ENCODE data around the gene STEAP2.

STEAP2 gene

DNA sequence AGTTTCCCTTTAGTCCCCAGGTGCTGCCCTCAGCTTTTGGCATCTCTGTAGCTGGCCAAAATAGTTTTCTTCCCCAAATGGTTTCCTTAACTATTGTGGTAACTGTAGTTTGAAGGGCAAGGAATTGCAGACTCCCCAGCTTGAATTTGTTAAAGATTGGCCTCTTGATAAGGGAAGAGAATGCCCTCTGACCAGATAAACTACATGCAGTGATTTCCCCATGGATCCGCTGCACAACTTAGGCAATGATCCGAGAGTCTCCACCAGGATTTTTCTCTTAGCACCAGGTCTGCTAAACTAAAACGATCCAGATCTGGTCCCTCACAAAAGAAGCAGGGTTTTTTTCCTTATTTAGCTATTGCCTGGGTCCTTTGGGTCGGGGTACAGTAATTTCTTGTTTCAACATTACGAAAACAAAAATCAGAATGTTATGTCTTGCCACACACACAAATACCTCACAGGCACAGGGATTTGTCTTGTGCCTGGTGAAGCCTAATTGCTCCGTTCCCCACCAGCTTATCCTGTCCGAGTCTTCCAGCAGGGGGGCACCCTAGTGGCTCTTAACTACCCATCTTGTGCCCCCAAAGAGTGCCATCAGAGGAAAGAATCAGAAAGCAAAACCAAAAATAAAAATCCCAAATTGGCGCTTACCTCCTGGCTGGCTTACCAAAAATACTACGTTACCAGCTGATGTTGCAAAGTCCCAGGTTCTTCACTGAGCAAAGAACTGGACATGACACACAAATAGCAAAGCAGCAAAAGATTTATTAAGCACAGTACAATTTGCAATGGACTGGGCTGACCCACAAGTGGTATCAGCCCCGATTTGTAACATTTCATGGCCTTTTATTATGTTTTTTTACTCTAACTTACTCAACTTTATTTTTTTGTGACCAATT is 16.4 kb upstream of the STEAP2 start:
- no peak for DNase-seq

DNA sequence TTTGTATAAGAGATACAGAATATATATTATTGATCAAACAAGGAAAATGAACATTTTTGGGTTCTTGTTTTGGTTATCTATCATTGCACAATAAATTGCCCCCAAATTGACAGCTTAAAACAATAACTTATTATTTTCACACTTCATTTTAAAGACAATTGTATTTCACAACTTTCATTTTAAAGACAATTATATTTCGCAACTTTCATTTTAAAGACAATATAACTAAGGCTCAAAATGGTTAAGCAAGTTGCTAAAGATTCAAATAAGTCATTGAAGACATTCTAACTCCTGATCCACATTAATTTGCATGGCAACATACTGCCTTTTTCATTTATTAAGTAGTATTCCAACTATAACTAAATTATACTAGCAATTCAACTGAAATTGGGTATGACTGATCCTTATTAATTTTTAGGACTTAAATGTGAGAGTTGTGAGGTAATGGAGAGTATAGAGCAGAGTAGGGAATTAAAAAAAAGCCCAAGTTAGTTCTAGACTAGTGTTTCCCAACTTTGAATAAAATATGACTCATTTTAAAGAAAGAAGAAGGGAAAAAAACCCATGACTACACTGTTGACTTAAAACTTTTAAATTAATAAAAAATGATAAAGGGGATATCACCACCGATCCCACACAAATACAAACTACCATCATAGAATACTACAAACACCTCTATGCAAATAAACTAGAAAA is 9.9 kb upstream of the STEAP2 start:
- no peak for DNase-seq

DNA sequence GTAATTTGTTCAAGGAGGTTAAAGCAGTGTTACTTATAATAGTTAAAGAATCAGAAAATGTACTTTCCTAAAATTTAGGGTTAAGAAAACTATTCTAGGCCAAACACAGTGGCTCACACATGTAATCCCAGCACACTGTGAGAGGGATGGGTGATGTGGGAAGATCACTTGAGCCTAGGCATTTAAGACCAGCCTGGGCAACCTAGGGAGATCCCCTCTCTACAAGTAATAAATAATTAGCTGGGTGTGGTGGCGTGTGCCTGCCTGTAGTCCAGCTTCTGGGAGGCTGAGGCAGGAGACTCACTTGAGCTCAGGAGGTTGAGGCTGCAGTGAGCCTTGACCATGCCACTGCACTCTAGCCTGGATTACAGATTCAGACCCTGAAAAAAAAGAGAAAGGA is 3.6 kb upstream of the STEAP2 start:
- DNase-seq, result no peak

DNA sequence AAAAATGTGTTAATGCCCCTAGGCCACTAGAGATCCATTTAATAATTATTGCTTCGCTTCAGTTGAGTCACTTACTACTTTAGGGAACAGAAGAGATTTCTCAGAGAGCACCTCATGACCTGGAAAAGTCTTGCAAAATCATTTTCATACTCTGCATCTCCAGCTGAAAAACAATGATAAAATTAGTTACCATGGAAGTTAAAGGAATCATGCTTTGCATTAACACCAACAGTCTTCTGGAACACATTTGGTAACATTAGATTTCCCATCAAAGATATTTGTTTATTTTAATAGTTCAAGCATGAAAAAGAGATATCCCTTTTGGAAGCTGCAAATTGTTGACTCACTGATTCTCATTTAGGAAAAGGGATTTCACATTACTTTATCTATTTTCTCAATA is 1.8 kb upstream of the STEAP2 start:
- no peak for DNase-seq

DNA sequence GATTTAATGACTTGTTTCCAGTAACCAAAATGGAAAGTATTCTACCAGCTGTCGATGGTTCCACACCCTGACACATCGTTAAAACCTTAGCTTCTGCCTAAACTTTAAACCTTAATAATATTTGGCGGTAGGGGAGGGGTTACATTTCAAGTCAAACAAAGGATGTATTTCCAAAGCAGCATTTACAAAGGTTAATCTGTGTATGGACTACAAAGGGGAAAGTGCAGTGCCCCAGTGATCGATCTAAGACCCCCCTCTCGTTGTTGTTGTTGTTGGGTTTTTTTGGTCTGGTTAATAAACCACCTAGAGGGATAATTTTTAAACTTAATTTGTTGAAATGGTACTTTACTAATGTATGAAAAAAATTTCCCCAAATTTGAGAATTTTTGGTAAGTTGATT is 1.1 kb upstream of the STEAP2 start:
- DNase-seq, result no peak

DNA sequence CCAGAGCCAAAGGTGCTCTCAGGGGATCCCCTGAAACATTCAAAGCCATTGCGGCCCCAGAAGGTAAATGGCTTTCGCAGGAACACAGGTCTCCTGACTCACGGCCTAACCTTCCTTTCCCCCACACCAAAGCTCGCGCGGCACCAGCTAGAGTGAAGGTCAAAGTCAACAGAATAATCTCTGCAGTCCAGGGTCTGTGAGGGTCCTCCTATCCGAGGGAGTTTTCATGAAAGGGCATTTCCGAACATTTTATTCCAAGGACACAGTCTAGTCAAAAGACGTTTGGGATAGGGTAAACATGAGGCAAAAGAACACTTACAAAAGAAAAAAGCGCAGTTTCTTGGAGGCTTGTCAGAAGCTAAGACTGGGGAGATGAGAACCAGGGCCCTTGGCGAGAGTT is 559 bp upstream of the STEAP2 start:
- no peak for DNase-seq

DNA sequence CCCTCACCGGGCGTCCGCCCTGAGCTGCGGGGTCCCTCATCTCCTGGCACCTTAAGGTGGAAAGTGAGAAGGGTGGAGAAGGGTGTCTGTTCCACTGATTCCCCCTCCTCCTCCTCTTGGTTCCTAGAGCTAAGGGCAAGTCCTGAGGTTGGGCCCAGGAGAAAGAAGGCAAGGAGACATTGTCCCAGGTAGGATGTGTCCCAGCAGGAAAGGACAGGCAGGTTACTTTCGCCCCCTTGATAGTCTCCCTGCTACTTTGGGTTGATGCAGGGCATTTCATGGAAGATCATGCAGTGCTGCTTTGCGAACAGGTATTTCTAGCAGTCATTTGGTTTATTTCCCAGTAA is 582 bp downstream of the STEAP2 start:
- no peak for DNase-seq

DNA sequence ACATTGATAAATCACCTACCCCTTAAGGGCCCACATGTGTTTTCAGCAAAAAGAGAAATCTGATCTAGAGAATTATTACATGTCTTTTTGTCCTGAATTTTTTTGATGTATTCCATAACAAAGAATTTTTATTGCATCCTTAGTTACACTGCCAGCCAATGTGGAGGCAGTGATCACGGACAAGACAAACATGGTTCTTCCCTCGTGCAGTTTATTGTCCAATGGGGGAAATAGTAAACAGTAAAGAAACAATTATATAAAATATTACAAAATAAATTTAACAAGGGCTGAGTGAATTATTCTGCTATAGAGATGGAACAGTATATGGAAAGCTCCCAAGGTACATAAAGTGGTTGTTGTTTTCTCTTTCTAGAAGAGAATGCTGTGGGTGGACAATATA is 2.0 kb downstream of the STEAP2 start:
- DNase-seq, result no peak

DNA sequence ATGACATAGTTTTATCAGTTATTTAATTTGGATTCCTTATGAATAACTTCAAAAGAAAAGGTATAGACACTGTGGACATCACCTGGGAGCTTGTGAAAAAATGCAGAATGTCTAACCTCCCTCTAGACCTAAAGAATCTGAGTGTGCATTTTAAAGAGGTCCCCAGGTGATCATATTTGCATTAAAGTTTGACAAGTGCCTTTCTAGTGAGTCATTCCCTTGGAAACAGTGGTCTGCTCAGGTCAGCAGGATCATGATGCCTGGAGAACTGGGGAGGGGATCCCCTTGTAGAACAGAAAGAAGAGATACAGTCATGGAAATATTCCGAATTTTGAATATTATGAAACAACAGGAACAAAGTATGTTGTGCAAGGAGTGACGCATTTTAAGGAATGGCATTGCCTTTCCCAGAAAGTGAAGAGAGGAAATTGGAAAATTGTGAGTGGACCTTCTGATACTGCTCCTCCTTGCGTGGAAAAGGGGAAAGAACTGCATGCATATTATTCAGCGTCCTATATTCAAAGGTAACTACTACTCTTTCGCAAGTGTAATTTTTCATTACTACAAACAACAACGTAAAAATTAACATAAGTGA is 4.6 kb downstream of the STEAP2 start:
- no peak for DNase-seq

DNA sequence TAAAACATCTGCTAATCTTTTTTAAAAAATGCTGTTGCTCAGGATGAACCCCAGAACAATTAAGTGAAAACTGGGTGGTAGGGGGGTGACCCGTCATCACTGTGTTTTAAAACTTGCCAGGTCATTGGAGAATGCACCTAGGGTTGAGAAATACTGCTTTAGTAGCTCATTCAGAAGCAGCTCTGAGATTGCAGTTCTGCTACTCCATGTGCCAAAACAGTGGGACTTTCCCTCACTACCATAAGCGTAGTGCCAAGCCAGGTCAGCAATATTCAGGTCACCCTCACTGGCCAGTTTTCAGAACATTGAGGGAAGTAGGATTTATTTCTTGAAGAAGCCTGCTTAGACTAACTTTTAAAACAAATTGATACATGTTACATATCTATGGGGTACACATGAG is 5.2 kb downstream of the STEAP2 start:
- DNase-seq, result no peak

DNA sequence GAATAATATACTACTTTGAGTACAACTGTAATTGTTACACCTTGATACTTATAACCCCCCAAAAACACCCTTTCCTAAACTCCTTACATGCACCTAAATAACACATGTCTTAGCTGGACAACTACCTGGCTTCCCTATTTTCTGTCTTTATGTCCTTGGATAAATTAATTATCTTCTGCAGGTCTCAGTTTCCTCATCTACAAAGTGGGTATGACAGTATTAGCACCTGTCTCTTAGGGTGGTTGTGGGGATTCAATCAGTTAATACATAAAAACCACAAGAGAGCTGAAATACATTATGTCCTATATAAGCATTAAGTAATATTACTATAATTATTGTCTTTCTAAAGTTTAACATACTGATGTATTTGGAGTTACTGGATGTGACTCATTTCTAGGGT is 10.8 kb downstream of the STEAP2 start:
- DNase-seq, result no peak

DNA sequence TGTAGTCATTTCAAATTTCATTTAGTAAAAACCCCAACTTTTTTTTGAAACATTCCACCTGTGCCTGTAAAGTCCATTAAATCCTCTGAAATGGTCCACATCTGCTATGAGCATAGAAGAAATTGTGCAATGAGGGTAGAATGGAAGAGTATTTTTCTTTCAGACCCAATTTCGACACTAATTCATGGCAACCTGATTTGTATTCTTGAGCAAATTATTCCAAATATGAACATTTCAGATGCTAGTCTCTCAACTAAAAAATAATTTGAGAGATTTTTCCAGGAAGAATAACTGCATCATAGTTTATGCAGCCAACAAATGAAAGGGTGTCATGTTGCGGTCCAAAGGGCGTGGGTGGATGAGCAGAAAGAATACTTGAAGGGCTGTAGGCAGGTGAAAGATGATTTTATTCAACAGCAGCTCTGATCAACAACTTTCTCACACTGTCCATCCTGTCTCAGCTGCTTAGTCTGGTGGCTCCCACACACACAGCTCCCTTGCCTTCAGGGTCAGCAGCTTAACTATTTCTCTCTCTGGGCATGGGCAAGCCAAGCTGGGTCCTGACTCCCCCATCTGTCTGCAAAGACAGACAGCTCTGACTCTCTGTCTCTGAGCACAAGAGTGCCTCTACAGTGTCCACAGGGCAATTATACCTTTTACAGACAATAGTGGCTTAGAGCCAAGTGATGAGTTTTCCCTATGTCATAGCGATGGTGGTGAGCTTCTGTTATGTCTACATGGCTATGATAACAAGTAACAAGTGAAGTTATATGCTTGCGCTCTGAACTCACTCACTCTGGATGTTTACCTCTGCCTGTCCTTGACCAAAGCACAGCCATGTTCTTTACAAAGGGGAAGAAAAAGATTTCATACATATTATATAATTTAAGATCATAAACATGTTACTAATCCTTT is 11.5 kb downstream of the STEAP2 start:
- no peak for DNase-seq

DNA sequence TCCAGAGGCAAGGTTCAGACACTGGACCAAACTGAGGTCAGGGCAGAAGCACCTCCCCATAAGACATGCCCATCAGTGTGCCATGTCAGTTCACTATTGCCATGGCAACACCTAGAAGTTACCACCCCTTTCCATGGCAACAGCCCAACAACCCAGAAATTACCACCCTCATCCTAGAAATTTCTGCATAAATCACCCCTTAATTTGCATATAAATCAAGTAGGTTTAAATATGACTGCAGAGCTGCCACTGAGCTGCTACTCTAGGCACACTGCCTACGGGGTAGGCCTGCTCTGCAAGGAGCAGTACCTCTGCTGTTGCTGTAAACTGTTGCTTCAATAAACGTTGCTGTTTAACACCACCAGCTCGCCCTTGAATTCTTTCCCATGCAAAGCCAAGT is 12.7 kb downstream of the STEAP2 start:
- no peak for DNase-seq

DNA sequence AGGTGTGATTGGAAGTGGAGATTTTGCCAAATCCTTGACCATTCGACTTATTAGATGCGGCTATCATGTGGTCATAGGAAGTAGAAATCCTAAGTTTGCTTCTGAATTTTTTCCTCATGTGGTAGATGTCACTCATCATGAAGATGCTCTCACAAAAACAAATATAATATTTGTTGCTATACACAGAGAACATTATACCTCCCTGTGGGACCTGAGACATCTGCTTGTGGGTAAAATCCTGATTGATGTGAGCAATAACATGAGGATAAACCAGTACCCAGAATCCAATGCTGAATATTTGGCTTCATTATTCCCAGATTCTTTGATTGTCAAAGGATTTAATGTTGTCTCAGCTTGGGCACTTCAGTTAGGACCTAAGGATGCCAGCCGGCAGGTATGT is 13.6 kb downstream of the STEAP2 start:
- no peak for DNase-seq

DNA sequence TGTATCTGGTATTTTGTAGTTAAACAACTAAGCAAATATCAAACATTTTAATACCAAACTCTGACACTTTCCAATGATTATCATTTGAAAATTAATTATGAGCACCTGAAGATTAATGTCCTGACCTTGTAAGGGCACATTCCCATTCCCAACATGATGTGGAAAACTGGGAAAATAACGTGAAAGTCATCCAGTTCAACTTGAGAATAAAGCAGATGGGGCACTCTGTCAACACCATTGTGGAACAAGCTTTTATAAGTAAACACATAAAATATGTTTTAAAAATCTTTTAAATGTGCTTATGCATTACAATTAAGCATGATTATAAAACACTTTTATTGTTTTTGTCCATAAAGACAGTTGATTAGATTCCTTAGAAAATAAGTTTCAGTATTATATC is 14.1 kb downstream of the STEAP2 start:
- no peak for DNase-seq

DNA sequence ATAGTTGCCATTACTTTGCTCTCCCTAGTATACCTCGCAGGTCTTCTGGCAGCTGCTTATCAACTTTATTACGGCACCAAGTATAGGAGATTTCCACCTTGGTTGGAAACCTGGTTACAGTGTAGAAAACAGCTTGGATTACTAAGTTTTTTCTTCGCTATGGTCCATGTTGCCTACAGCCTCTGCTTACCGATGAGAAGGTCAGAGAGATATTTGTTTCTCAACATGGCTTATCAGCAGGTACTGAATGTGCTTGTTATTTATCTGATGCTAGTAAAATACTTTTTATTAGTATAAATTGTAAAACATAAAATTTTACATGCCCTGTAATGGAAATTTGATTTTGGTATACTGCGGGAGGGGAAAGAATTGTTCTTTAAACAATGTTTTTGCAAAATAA is 15.7 kb downstream of the STEAP2 start:
- DNase-seq, result no peak

DNA sequence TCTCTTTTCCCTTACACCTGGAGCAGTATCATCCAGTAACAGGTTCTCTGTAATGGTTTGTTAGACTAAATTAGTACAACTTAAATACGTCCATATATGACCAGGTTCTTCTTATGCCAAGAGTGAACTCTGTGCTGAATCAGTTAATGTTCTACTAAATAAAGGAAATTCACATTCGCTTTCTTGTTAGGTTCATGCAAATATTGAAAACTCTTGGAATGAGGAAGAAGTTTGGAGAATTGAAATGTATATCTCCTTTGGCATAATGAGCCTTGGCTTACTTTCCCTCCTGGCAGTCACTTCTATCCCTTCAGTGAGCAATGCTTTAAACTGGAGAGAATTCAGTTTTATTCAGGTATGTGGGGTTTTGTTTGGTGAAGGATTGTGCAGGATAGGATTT is 18.1 kb downstream of the STEAP2 start:
- DNase-seq, result no peak

DNA sequence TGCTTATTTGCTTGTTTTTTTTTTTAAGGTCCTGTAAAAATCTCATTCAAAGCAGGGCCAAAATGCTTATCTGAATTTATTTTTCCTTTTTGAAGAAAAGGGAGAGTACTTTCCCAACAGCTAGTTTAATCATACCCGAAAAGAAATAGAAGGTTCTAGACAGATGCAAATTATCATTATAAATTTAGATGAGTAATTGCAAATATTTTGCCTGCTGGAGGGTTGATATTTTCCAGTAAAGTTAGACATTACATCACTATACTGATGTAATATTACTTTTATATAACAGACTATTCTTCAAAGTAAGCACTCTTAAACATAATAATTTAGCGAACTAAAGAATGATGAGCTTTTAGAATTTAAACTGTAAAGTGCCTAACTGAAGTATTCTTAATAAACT is 19.3 kb downstream of the STEAP2 start:
- no peak for DNase-seq

DNA sequence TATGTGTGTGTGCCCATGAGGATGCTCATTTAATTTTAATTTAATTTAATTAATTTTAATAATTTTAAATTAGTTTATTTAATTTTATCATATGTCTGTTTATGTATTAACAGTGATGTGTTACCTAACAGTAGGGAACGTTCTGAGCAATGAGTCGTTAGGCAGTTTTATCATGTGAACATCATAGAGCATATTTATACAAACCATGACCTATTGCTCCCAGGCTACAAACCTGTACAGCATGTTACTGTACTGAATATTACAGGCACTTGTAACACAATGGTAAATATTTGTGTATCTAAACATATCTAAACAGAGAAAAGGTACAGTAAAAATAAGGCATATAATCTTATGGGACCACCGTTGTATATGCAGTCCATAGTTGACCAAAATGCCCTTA is 19.8 kb downstream of the STEAP2 start:
- DNase-seq, result no peak

DNA sequence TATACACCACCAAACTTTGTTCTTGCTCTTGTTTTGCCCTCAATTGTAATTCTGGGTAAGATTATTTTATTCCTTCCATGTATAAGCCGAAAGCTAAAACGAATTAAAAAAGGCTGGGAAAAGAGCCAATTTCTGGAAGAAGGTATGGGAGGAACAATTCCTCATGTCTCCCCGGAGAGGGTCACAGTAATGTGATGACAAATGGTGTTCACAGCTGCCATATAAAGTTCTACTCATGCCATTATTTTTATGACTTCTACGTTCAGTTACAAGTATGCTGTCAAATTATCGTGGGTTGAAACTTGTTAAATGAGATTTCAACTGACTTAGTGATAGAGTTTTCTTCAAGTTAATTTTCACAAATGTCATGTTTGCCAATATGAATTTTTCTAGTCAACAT is 20.9 kb downstream of the STEAP2 start:
- no peak for DNase-seq

DNA sequence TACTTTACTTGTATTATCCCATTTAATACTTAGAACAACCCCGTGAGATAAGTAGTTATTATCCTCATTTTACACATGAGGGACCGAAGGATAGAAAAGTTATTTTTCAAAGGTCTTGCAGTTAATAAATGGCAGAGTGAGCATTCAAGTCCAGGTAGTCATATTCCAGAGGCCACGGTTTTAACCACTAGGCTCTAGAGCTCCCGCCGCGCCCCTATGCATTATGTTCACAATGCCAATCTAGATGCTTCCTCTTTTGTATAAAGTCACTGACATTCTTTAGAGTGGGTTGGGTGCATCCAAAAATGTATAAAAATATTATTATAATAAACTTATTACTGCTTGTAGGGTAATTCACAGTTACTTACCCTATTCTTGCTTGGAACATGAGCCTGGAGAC is 22.0 kb downstream of the STEAP2 start:
- no peak for DNase-seq

DNA sequence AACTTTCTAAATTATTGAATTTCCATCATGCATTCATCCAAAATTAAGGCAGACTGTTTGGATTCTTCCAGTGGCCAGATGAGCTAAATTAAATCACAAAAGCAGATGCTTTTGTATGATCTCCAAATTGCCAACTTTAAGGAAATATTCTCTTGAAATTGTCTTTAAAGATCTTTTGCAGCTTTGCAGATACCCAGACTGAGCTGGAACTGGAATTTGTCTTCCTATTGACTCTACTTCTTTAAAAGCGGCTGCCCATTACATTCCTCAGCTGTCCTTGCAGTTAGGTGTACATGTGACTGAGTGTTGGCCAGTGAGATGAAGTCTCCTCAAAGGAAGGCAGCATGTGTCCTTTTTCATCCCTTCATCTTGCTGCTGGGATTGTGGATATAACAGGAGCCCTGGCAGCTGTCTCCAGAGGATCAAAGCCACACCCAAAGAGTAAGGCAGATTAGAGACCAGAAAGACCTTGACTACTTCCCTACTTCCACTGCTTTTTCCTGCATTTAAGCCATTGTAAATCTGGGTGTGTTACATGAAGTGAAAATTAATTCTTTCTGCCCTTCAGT is 25.3 kb downstream of the STEAP2 start:
- no peak for DNase-seq

DNA sequence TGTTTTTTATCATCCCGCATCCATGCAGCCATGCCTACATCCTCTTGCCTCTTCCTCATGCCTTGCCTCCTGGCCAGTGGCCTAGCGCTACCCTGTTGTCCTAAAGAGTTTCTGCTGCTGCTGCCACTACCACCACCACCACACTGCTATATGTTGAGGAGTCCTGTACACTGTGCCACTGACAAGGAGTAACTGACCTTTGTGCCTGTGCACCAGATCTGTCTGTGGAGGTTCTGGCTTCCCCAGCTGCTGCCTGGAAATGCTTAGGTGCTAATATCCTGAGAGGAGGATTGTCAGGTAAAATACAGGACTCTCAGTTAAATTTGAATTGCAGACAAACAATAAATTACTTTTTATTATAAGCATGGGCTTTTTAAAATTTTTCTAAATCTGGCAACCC is 26.5 kb downstream of the STEAP2 start:
- no peak for DNase-seq
